Measurements from ENCODE around the gene HSP90AA1. TPM values are rescaled to one million over a fixed set of nuclear protein-coding genes. Genes with fewer than 3 reads are reported as not detected.
"Not testable (repeated sequence)": the region's sequence is repeated elsewhere in the genome, so short reads cannot be mapped to it uniquely, and the experiment has no call there.

The HSP90AA1 gene
- total RNA-seq, 1 donor from 2014 or later = 310 TPM

- no peak for DNase-seq (ENCODE audit: low read depth, low spot score)
These were observed 8.5 kb upstream of the HSP90AA1 start for GRCh38 chr14:102095231-102095870.

GRCh38 chr14:102094101-102094500 is 7.3 kb upstream of the HSP90AA1 start:
- DNase-seq (ENCODE audit: low read depth, low spot score) = no peak

- DNase-seq (ENCODE audit: low read depth, low spot score) = no peak
These were observed 6.0 kb upstream of the HSP90AA1 start for GRCh38 chr14:102092806-102093205.

- DNase-seq (ENCODE audit: low read depth, low spot score) = no peak
These were observed 3.9 kb upstream of the HSP90AA1 start for GRCh38 chr14:102090713-102091112.

- DNase-seq (ENCODE audit: low read depth, low spot score) = no peak
These were observed 2.9 kb upstream of the HSP90AA1 start for GRCh38 chr14:102089621-102090343.

GRCh38 chr14:102088012-102088792 is 1.4 kb upstream of the HSP90AA1 start:
- DNase-seq (ENCODE audit: low read depth, low spot score) = no peak

- no peak for DNase-seq (ENCODE audit: low read depth, low spot score)
These were observed 843 bp upstream of the HSP90AA1 start for GRCh38 chr14:102087762-102088011.

GRCh38 chr14:102086709-102086971 is 204 bp downstream of the HSP90AA1 start:
- DNase-seq (ENCODE audit: low read depth, low spot score) = no peak

GRCh38 chr14:102085948-102086708 is 716 bp downstream of the HSP90AA1 start:
- no peak for DNase-seq (ENCODE audit: low read depth, low spot score)

GRCh38 chr14:102085488-102085887 is 1.4 kb downstream of the HSP90AA1 start:
- no peak for DNase-seq (ENCODE audit: low read depth, low spot score)

GRCh38 chr14:102084931-102085330 is 1.9 kb downstream of the HSP90AA1 start:
- DNase-seq (ENCODE audit: low read depth, low spot score) = no peak

- DNase-seq (ENCODE audit: low read depth, low spot score) = not testable (repeated sequence)
These were observed 2.3 kb downstream of the HSP90AA1 start for GRCh38 chr14:102084522-102084921.

GRCh38 chr14:102081231-102082080 is 5.4 kb downstream of the HSP90AA1 start:
- no peak for DNase-seq (ENCODE audit: low read depth, low spot score)

GRCh38 chr14:102080183-102081080 is 6.4 kb downstream of the HSP90AA1 start:
- DNase-seq (ENCODE audit: low read depth, low spot score) = no peak

- DNase-seq (ENCODE audit: low read depth, low spot score) = no peak
These were observed 7.2 kb downstream of the HSP90AA1 start for GRCh38 chr14:102079700-102079979.

- DNase-seq (ENCODE audit: low read depth, low spot score) = no peak
These were observed 7.8 kb downstream of the HSP90AA1 start for GRCh38 chr14:102078831-102079699.

- DNase-seq (ENCODE audit: low read depth, low spot score) = not testable (repeated sequence)
These were observed 8.5 kb downstream of the HSP90AA1 start for GRCh38 chr14:102078361-102078791.

- DNase-seq (ENCODE audit: low read depth, low spot score) = no peak
These were observed 9.5 kb downstream of the HSP90AA1 start for GRCh38 chr14:102077382-102077709.

- DNase-seq (ENCODE audit: low read depth, low spot score) = no peak
These were observed 11.7 kb downstream of the HSP90AA1 start for GRCh38 chr14:102075155-102075554.

All from pulmonary artery endothelial cell (primary cell).